Small intestine (tissue), 7 donors: ENCODE results near the gene LMO7. TPM values are rescaled to one million over a fixed set of nuclear protein-coding genes. Genes with fewer than 3 reads are reported as not detected.

Experiments used
- DNase-seq, 2 donors: peaks; one replicate each; pipeline versions ENCODE4 v3.0.0 to v3.0.0-alpha.2; 2013
- FAIRE-seq: peaks from 2 replicates; lab custom pipeline; 2012; peaks lifted over from hg19 to GRCh38; lab: Jason Lieb, UNC
- H3K27ac ChIP-seq, 3 donors: one replicate each; pipeline ENCODE4 v1.5.1; 2013; ENCODE audit warnings: low read length in 2 of 3, mild to moderate bottlenecking in 2 of 3, control low read depth in 1 of 3, inconsistent platforms in 1 of 3, low read depth in 1 of 3, moderate library complexity in 1 of 3
- H3K27me3 ChIP-seq, 3 donors: one replicate each; pipeline ENCODE4 v1.6.1; 2013; ENCODE audit warnings: low read length in 3 of 3, inconsistent platforms in 1 of 3; ENCODE audit not compliant: control insufficient read depth in 3 of 3, insufficient read depth in 3 of 3
- H3K36me3 ChIP-seq, 3 donors: one replicate each; pipeline ENCODE4 v1.6.1; 2013; ENCODE audit warnings: low read length in 3 of 3, inconsistent platforms in 1 of 3, low read depth in 1 of 3, mild to moderate bottlenecking in 1 of 3, moderate library complexity in 1 of 3; ENCODE audit not compliant: control insufficient read depth in 3 of 3, insufficient read depth in 2 of 3
- H3K4me1 ChIP-seq, 3 donors: one replicate each; pipeline ENCODE4 v1.6.1; 2013; ENCODE audit warnings: low read length in 2 of 3, inconsistent platforms in 1 of 3, low read depth in 1 of 3, mild to moderate bottlenecking in 1 of 3, moderate library complexity in 1 of 3; ENCODE audit not compliant: control insufficient read depth in 3 of 3, insufficient read depth in 2 of 3
- H3K4me3 ChIP-seq, 3 donors: one replicate each; pipeline ENCODE4 v1.5.1; 2013; ENCODE audit warnings: low read length in 3 of 3, control low read depth in 1 of 3, inconsistent platforms in 1 of 3, low read depth in 1 of 3, mild to moderate bottlenecking in 1 of 3, moderate library complexity in 1 of 3
- H3K9me3 ChIP-seq, 2 donors: one replicate each; pipeline ENCODE4 v1.6.1; 2013; ENCODE audit warnings: low read depth in 1 of 2, low read length in 1 of 2; ENCODE audit not compliant: control insufficient read depth in 2 of 2, insufficient read depth in 1 of 2
- WGBS, 3 donors: extraction: QIAGEN DNeasy Blood & Tissue Kit; methylation state at CpG; one replicate each; pipeline ENCODE4 v1.1.7; 2013; 5-methylcytosine and 5-hydroxymethylcytosine counted together
- polyA plus RNA-seq, 4 donors: library from polyadenylated mRNA; stranded (reverse) in 3 of 4; unstranded in 1 of 4; fragments of 200-250 nt in 3 of 4; fragments of 120-200 nt in 1 of 4; gene quantifications; one replicate each; pipeline versions ENCODE4 v1.2.1 to v1.2.3, GENCODE V29; 2013
- donor health status: healthy with polysubstance abuse.
- donor health status: control.
- donor health status: control.
- donor health status: Bipolar disorder and iron deficiency.
- donor health status: healthy.

LMO7 gene
- polyA plus RNA-seq, 4 donors: 31.0 to 136 (median 84.3) TPM

GRCh38 chr13:75637181-75637750, 1.1 kb downstream of the LMO7 start:
- Histone ChIP-seq H3K27me3 (peaks cover 0 to 18% (median 0%) of the 10 kb centered on the region in 3 donors), H3K4me3 (peak overlapping the region in 2 of 3 donors; percentile 13 to 68), H3K36me3 (no peaks in the 10 kb centered on the region), H3K4me1 (peaks cover 2 to 6% (median 3%) of the 10 kb centered on the region in 3 donors), H3K9me3 (no peaks in the 10 kb centered on the region), H3K27ac (no peak overlapping the region)
- FAIRE-seq: no peak
- DNase-seq: peak in 1 of 2 donors; percentile 3
- WGBS, 3 donors: 17 to 31% (median 25%) methylated on average over 17 of the region's 17 CpGs

DNA sequence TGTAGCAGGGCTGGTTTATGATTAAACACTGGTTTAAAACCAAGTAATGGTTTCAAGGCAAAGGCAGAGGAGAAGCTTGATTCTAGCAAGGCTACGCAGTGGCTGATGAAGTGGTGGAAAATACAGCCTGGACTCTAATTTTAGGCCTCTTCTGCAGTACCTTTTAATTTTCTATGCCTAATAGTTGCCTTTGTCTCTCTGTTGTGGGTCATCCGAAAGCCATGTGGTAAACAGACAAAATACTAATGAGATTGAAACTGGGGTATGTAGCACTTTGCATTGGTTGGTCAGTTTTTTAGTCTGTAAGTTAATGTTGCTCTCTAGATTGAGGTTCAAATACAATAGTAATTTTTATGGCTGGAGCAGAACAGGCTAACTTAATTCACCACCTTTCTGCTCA, 3.3 kb downstream of the LMO7 start:
- whole genome bisulfite sequencing, 3 donors: 93 to 95% (median 94%) methylated on average over 2 of the region's 2 CpGs
- DNase-seq: no peak
- Histone ChIP-seq H3K9me3 (no peaks in the 10 kb centered on the region), H3K27ac (no peak overlapping the region), H3K36me3 (no peaks in the 10 kb centered on the region), H3K4me3 (no peak overlapping the region), H3K4me1 (peaks cover 2 to 6% (median 3%) of the 10 kb centered on the region in 3 donors), H3K27me3 (peaks cover 0 to 18% (median 0%) of the 10 kb centered on the region in 3 donors)
- FAIRE-seq: no peak

DNA sequence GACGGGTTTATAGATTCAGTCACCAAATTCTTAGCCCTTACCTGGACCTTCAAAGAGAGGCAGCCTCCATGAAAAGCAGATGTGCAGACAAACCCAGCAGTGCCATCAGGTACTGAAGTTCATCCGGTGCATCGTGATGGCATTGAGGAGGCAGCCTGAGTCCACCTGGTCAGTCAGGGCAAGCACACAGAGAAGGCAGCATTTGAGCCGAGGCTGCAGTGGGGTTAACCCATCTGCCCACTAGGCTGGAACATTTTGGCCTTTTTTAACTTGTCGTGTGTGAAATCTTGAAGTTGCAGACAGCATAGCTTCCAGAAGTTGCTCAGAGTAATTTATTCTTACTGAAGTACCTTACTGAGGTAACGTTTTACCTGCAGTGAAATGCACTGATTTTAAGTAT, 4.9 kb downstream of the LMO7 start:
- Histone ChIP-seq H3K9me3 (no peaks in the 10 kb centered on the region), H3K4me1 (peaks cover 2 to 6% (median 3%) of the 10 kb centered on the region in 3 donors), H3K36me3 (peaks cover 0 to 2% (median 0%) of the 10 kb centered on the region in 3 donors), H3K27me3 (peaks cover 0 to 18% (median 0%) of the 10 kb centered on the region in 3 donors), H3K27ac (no peak overlapping the region), H3K4me3 (no peak overlapping the region)
- WGBS, 3 donors: 95 to 97% (median 95%) methylated on average over 6 of the region's 6 CpGs
- DNase-seq: no peak
- no peak for FAIRE-seq

DNA sequence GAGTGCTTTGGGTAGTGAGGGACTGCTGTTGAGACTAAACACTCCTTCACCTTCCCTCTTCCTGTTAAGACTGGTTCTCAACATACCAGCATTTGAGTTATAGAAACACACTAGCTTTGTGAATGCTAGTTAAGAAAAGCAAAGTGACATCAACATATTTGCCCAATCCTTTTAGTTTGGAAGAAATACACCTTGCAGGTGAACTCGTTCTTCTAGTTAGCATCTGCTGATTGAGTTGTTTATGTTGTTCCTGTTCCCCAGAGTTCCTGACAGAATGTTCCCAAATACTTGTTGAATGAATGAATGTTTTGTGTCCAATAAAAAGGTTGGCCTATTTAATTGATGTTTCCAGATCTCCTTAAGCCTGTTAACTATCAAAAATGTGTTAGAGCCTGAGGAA, 7.1 kb downstream of the LMO7 start:
- Histone ChIP-seq H3K4me3 (no peak overlapping the region), H3K9me3 (no peaks in the 10 kb centered on the region), H3K27ac (no peak overlapping the region), H3K4me1 (no peaks in the 10 kb centered on the region), H3K27me3 (no peaks in the 10 kb centered on the region), H3K36me3 (peaks cover 0 to 2% (median 0%) of the 10 kb centered on the region in 3 donors)
- 79 to 89% (median 88%) methylated on average over 1 of the region's 1 CpG for WGBS, 3 donors
- no peak for FAIRE-seq
- no peak for DNase-seq

DNA sequence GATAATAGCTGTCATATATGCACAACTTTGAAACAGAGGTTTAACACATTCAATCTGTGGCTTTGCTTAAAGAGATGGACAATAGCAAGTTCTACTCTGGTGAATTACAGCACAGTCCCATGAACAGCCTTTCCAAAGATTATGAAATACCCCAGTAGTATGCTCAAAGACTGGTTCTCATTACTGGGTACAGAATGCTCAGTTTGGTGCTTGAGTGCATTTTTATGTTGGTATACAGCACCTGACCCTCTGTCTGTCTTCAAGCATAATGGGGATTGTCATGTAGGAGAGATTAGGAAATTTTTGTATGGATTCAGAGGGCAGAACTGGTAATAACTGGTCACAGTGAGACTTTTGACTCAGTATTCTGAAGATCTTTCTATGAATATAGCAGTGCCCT, 7.6 kb downstream of the LMO7 start:
- H3K27me3 ChIP-seq: no peaks in the 10 kb centered on the region
- no peak for DNase-seq
- H3K36me3 ChIP-seq: peaks cover 0 to 2% (median 0%) of the 10 kb centered on the region in 3 donors
- no peaks in the 10 kb centered on the region for H3K9me3 ChIP-seq
- no peak overlapping the region for H3K4me3 ChIP-seq
- no peak for FAIRE-seq
- H3K27ac ChIP-seq: no peak overlapping the region
- H3K4me1 ChIP-seq: no peaks in the 10 kb centered on the region

DNA sequence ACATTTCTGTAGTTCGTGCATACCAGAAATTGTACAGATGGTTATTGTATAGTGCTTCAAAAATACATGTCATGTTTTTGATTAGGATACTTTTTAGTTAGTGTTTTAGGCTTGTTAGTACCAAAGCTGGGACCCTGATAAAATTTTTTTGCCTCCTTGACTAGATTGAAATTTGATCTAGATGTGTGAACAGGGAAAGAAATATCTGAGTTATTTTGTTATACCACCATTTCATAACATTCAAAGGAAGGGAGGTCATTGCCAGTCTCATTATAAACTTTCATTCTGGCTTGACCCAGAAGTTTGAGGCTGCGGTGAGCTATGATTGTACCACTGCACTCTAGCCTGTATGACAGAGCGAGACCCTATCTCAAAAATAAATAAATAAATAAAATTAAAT, 9.0 kb downstream of the LMO7 start:
- Histone ChIP-seq H3K27me3 (no peaks in the 10 kb centered on the region), H3K27ac (no peak overlapping the region), H3K9me3 (no peaks in the 10 kb centered on the region), H3K4me3 (no peak overlapping the region), H3K4me1 (no peaks in the 10 kb centered on the region), H3K36me3 (peaks cover 0 to 2% (median 0%) of the 10 kb centered on the region in 3 donors)
- WGBS, 3 donors: 90 to 95% (median 90%) methylated on average over 3 of the region's 3 CpGs
- DNase-seq (no peak), FAIRE-seq (no peak)

DNA sequence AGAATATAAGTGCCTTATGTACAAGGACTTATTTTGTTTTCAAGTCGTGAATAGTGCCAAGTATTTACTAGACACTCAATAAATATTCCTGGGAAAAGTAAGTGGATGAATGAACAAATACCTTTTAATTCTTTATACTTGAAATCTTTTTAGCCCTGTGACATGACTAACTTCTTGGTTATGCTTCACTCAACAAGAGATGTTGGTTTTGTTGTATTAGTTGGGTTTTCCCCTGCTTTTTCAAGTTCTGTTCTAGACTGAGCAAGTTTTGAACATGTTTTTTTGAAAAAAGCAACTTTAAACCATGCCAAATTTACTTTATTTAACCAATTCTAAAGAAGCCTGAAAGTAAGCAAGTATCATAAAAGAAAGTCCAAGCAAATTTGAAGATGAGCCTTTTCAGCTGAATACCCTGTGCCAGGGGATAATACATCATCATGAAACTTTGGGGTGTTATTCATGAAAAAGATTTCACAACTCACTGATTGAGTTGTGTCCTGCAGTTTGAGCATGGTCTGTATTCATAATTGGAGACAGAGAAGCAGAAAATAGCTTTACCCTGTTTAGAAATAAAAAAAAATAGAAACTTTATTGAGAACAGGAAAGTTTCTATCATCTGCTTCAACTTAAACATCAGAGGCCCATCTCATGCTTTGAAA, 11.1 kb downstream of the LMO7 start:
- Histone ChIP-seq H3K4me3 (no peak overlapping the region), H3K36me3 (peaks cover 0 to 2% (median 0%) of the 10 kb centered on the region in 3 donors), H3K9me3 (no peaks in the 10 kb centered on the region), H3K27ac (no peak overlapping the region), H3K4me1 (no peaks in the 10 kb centered on the region), H3K27me3 (no peaks in the 10 kb centered on the region)
- no peak for FAIRE-seq
- no peak for DNase-seq
- 84 to 92% (median 89%) methylated on average over 1 of the region's 1 CpG for WGBS, 3 donors

DNA sequence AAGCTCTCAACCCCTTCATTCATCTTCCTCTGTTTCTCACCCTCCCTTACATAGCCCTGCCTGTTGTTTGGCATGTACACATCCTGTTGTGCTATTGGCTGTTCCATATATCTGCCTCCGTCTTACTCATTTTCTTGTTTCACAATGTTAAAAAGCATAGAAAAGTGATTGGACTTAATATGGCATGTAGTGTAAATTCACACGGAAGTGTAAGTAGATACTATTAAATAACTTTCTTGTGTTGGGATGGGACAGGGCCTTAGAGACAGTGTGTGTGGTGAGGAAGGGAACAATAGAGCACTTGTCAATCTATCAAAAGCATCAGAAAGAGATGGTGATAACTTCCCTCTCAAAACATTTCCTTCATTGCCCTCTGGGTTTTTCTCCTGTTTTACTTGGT, 12.3 kb downstream of the LMO7 start:
- 93 to 97% (median 96%) methylated on average over 2 of the region's 2 CpGs for WGBS, 3 donors
- DNase-seq: no peak
- no peaks in the 10 kb centered on the region for H3K27me3 ChIP-seq
- no peak overlapping the region for H3K4me3 ChIP-seq
- no peaks in the 10 kb centered on the region for H3K9me3 ChIP-seq
- no peak overlapping the region for H3K27ac ChIP-seq
- FAIRE-seq: no peak
- peaks cover 0 to 2% (median 0%) of the 10 kb centered on the region in 3 donors for H3K36me3 ChIP-seq
- H3K4me1 ChIP-seq: no peaks in the 10 kb centered on the region
